PFSK-1 (cell line): ENCODE data around the gene MC5R.

ENCODE experiments used
- SIN3A ChIP-seq: IDR thresholded peaks from 2 replicates; pipeline ENCODE4 v1.6.1; 2012; ENCODE audit warnings: mild to moderate bottlenecking, low read length, moderate library complexity, borderline replicate concordance; ENCODE audit not compliant: insufficient read depth
- TF ChIP-seq, protein P1 (sequence below), 2 experiments: IDR thresholded peaks; 2 replicates each; pipeline versions ENCODE4 v1.6.1 to v1.8.0; 2011 to 2012; ENCODE audit warnings: low read depth in 2 of 2, low read length in 2 of 2, control low read depth in 1 of 2, inconsistent platforms in 1 of 2, mild to moderate bottlenecking in 1 of 2, moderate library complexity in 1 of 2; ENCODE audit not compliant: insufficient read depth in 1 of 2

DNA sequence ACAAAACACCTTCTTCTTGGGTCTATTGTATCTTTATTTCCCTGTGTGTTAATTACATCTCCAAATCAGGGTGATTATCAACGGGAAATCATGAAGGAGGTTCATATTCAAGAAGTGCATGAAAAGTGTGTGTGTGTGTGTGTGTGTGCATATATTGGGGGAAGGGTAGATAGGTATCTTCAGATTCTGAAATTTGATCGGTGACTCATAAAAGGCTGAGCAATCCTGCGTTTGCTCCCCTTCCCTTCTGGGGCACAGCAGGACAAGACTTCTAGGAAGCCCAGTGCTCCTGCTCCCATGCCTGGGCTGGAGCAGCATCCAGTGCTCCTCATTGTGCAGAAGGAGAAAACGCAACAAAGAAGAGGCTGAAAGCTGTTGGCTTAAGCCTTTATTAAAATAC, 25.8 kb downstream of the MC5R start:
- TF ChIP-seq SIN3A: no peak
- TF ChIP-seq, protein P1, sequence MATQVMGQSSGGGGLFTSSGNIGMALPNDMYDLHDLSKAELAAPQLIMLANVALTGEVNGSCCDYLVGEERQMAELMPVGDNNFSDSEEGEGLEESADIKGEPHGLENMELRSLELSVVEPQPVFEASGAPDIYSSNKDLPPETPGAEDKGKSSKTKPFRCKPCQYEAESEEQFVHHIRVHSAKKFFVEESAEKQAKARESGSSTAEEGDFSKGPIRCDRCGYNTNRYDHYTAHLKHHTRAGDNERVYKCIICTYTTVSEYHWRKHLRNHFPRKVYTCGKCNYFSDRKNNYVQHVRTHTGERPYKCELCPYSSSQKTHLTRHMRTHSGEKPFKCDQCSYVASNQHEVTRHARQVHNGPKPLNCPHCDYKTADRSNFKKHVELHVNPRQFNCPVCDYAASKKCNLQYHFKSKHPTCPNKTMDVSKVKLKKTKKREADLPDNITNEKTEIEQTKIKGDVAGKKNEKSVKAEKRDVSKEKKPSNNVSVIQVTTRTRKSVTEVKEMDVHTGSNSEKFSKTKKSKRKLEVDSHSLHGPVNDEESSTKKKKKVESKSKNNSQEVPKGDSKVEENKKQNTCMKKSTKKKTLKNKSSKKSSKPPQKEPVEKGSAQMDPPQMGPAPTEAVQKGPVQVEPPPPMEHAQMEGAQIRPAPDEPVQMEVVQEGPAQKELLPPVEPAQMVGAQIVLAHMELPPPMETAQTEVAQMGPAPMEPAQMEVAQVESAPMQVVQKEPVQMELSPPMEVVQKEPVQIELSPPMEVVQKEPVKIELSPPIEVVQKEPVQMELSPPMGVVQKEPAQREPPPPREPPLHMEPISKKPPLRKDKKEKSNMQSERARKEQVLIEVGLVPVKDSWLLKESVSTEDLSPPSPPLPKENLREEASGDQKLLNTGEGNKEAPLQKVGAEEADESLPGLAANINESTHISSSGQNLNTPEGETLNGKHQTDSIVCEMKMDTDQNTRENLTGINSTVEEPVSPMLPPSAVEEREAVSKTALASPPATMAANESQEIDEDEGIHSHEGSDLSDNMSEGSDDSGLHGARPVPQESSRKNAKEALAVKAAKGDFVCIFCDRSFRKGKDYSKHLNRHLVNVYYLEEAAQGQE (IDR thresholded peaks at IDR 0.05; ENCODE audit: insufficient read depth in 1 of 2, low read depth in 2 of 2, low read length in 2 of 2): no peak
